ENCODE results near the gene TRERF1. TPM values are rescaled to one million over a fixed set of nuclear protein-coding genes. Genes with fewer than 3 reads are reported as not detected.

TRERF1 gene
- polyA plus RNA-seq, 1 of the 3 experiments (the other 2 are of a cell fraction) = 3.6 TPM

GRCh38 chr6:42269974-42270510, 181.7 kb downstream of the TRERF1 start:
- no peaks in the 10 kb centered on the region for H3K79me2 ChIP-seq (ENCODE audit: insufficient read depth)
- TF ChIP-seq CTCF (IDR thresholded peaks at IDR 0.05) (no peak), USF2 (IDR thresholded peaks at IDR 0.05; ENCODE audit: borderline replicate concordance, low read depth, low read length) (no peak), EZH2phosphoT487 (IDR thresholded peaks at IDR 0.05; ENCODE audit: borderline replicate concordance, low read depth) (no peak), SMC3 (IDR thresholded peaks at IDR 0.05; ENCODE audit: low read depth, low read length) (no peak), REST (IDR thresholded peaks at IDR 0.05; ENCODE audit: low read depth, low read length) (no peak), ZBTB33 (IDR thresholded peaks at IDR 0.05; ENCODE audit: borderline replicate concordance, low read depth) (no peak), RFX5 (IDR thresholded peaks at IDR 0.05; ENCODE audit: low read length) (no peak), EP300 (IDR thresholded peaks at IDR 0.05; ENCODE audit: borderline replicate concordance in 1 of 2, low read depth in 1 of 2, low read length in 1 of 2) (no peak), GATA2 (CRISPR knock-in tag; IDR thresholded peaks at IDR 0.05) (no peak), USF1 (IDR thresholded peaks at IDR 0.05; ENCODE audit: borderline replicate concordance, low read depth) (no peak), NRF1 (IDR thresholded peaks at IDR 0.05; ENCODE audit: low read depth, low read length) (no peak), FOXM1 (IDR thresholded peaks at IDR 0.05; ENCODE audit: low read depth) (no peak), SIN3A (IDR thresholded peaks at IDR 0.05; ENCODE audit: borderline replicate concordance, low read depth, low read length) (no peak), GABPA (IDR thresholded peaks at IDR 0.05; ENCODE audit: low read depth) (no peak), YY1 (IDR thresholded peaks at IDR 0.05; ENCODE audit: low read depth) (no peak), MAX (IDR thresholded peaks at IDR 0.05; ENCODE audit: low read depth) (no peak), FOXJ3 (CRISPR knock-in tag; IDR thresholded peaks at IDR 0.05) (no peak), RCOR1 (IDR thresholded peaks at IDR 0.05; ENCODE audit: low read length) (no peak), MEF2A (IDR thresholded peaks at IDR 0.05; ENCODE audit: borderline replicate concordance, low read depth) (no peak), RAD21 (IDR thresholded peaks at IDR 0.05; ENCODE audit: low read length) (no peak)
- ChIA-PET POLR2A (no interaction called here), CTCF (interaction anchor here (0.8 kb wide), 1 partner anchor 10 kb away, joined by 4 read pairs; no protein-coding TSS in a partner anchor)
- H3K27ac ChIP-seq (ENCODE audit: low read depth in 2 of 2, low read length in 1 of 2) = no peak overlapping the region
- no peak overlapping the region for H3K4me2 ChIP-seq
- no peaks in the 10 kb centered on the region for H3K27me3 ChIP-seq (ENCODE audit: insufficient read depth)
- 98% methylated on average over 4 of the region's 4 CpGs for WGBS (ENCODE audit: low lambda C conversion rate)
- DNase-seq = no peak
- H3K36me3 ChIP-seq (replicated peaks in 1 of 2; ENCODE audit: control insufficient read depth in 1 of 2, insufficient read depth in 2 of 2, low read length in 1 of 2) = peaks cover 0 to 6% of the 10 kb centered on the region in 2 experiments
- no peaks in the 10 kb centered on the region for H3K9me3 ChIP-seq
- H4K20me1 ChIP-seq (ENCODE audit: insufficient read depth) = no peaks in the 10 kb centered on the region
- H3K9me2 ChIP-seq = no peaks in the 10 kb centered on the region
- no peak overlapping the region for H3K4me3 ChIP-seq (ENCODE audit: low read depth in 2 of 2, low read length in 1 of 2)
- H3K9ac ChIP-seq = no peak overlapping the region
- no peaks in the 10 kb centered on the region for H3K4me1 ChIP-seq (ENCODE audit: control insufficient read depth in 1 of 2, insufficient read depth in 2 of 2, low read depth in 1 of 2, low read length in 1 of 2)
- no peak overlapping the region for H2AFZ ChIP-seq (ENCODE audit: low read depth)
- no peaks in the 10 kb centered on the region for H3F3A ChIP-seq (replicated peaks; ENCODE audit: insufficient read depth)

All from SK-N-SH (cell line).